AG09319 (cell line): Measurements from ENCODE around the gene SPATA7.

Experiments used
- DNase-seq: peaks from one replicate; pipeline ENCODE4 v3.0.0-alpha.2; 2010; ENCODE audit warnings: low read depth; ENCODE audit errors: extremely low read depth
- CTCF ChIP-seq: IDR thresholded peaks from 2 replicates; pipeline ENCODE4 v1.5.1; 2011; ENCODE audit warnings: low read depth, mild to moderate bottlenecking, inconsistent platforms, low read length, moderate library complexity

SPATA7 gene

DNA sequence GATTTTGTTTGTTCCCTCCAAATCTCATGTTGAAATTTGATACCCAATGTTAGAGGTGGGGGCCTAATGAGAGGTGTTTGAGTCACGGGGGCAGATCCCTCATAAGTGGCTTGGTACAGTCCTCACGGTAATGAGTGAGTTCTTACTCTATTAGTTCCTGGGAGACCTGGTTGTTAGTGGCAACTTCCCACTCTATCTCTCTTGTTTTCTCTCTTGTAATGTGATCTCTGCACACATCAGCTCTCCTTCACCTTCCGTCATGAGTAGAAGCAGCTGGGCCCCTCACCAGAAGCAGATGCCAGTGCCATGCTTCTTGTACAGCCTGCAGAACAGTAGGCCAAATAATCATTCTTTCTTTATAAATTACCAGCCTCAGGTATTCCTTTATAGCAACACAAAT, 32.8 kb upstream of the SPATA7 start:
- no peak for TF ChIP-seq CTCF
- DNase-seq = no peak

GRCh38 chr14:88354358-88354757, 31.1 kb upstream of the SPATA7 start:
- DNase-seq = no peak
- no peak for TF ChIP-seq CTCF

DNA sequence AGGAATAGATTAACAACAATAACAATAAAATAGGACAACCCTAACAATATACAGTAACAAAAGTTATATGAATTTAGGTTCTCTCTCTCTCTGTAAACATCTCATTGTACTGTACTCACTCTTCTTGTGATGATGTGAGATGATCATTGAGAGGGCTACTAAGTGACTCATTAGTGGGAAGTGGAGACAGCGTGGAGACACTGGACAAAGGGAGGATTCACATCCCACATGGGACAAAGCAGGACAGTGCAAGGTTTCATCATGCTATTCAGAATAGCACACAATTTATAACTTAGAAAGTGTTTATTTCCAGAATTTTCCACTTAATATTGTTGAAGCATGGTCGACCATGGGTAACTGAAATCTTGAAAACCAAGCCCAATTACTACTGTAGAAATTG, 26.0 kb upstream of the SPATA7 start:
- no peak for DNase-seq
- TF ChIP-seq CTCF = no peak

DNA sequence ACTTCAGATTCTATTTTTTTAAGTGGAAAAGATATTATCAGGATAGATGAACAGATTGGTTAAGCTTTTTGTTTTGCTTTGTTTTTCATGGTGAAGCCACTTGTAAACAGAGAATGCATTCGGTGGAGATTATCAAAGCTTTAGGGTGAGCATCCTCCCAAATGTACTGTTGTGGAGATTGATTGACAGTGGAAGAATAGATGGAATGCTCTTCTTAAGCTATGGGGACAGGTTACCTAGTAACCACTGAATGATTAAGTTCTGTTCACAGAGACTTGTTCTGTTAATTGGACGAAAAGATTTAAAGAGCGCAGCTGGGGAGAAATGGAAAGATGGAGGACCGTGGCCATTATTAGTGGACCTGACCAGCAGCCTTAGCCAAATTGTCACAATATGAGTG, 21.8 kb upstream of the SPATA7 start:
- TF ChIP-seq CTCF = no peak
- DNase-seq = no peak

DNA sequence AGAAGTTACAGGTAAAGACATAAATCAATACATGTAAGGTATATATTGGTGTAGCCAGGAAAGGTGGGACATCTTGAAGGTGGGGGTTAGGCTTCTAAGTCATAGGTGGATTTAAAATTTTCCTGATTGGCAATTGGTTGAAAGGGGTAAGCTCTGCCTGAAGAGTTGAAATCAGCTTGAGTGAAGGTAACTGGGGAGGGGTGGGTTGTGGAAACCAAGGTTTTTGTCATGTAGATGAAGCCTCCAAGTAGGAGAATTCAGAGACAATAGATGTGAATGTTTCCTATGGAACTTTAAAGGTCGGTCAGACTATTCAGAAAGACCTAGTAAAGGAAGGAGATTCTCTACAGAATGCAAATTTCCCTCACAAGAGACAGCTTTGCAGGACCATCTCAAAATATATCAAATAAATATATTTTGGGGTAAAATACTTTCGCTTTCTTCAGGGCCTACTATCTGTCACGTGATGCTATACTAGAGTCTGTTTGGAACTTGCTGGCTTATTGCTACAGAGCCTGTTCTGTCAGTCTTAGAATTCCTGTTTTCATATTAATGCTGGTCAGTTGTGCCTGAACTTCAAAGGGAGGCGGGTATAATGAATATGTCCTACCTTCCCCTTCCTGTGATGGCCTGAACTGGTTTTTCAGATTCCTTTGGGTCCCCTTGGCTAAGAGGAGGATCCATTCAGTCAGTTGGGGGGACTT, 20.6 kb upstream of the SPATA7 start:
- no peak for TF ChIP-seq CTCF
- DNase-seq = no peak

- TF ChIP-seq CTCF = no peak
- no peak for DNase-seq
Observed at GRCh38 chr14:88369496-88369895, 16.0 kb upstream of the SPATA7 start.

GRCh38 chr14:88379706-88380343, 5.6 kb upstream of the SPATA7 start:
- TF ChIP-seq CTCF = no peak
- no peak for DNase-seq
